ENCODE data around the gene SNX6.
"Not testable (repeated sequence)": the region's sequence is repeated elsewhere in the genome, so short reads cannot be mapped to it uniquely, and the experiment has no call there.

DNA sequence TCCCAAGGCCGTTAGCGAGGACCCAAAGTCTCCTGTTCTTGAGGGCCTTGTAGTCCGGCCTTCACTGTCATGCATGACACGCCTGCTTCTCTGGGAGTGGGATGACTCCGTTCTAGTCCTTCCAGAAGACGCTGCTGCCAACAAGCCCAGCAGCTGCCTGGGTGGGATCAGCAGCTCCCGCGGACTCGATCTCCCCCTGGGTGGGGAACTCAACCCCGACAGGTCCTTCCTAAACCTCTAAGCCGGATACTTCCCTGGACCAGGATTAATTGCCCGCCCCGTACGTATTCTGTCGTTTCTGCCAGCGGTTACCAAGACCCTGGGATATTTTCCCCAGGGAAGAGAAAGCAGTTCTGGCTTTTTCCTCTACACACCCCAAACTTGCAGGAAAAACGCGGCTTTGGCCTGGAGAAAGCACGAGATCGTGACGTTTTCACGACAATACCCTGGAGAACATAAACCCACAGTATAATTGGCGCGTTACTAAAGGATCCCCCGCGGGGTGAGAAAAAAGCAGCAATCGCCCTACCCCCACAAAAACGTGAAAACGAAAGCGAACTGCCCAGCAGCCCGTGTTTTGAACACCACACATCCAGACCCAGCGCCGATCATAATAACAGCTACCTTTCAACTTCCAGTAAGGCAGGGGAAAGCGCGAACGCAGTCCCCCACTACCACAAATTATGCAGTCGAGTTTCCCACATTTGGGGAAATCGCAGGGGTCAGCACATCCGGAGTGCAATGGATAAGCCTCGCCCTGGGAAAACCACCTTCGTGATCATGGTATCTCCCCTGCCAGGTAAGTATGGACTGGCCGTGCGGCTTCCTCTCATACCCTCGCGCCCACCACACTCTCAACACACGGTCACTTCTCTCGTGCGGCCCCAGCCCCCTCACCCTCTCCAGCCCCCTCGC lies 74.1 kb downstream of the SNX6 start:
- TF ChIP-seq CTCF (IDR thresholded peaks at IDR 0.05; ENCODE audit: low read depth, low read length, poor library complexity, severe bottlenecking); EZH2phosphoT487 (IDR thresholded peaks at IDR 0.05; ENCODE audit: borderline replicate concordance, low read length): not testable (repeated sequence)

Measured in DOHH2 (cell line).